Heart right ventricle (tissue), 16 donors: Measurements from ENCODE around the gene HIVEP3. TPM values are rescaled to one million over a fixed set of nuclear protein-coding genes. Genes with fewer than 3 reads are reported as not detected.

ENCODE experiments used
- ATAC-seq, 8 donors: fragments of 200-7000 bp; cut with Tn5 transposase; one replicate each; pipeline ENCODE4 v1.9.1; 2020; ENCODE audit warnings: mild to moderate bottlenecking in 8 of 8, moderate library complexity in 8 of 8, moderate number of reproducible peaks in 1 of 8
- DNase-seq, 2 donors: peaks; one replicate each; pipeline ENCODE4 v3.0.0-alpha.2; 2020
- H3K27ac ChIP-seq, 10 donors: fragments of 200-600 bp; sonication (generic) in 2 of 10; one replicate each; pipeline versions ENCODE4 v1.5.0 to v1.8.0; 2020 to 2022; ENCODE audit warnings: mild to moderate bottlenecking in 3 of 10
- H3K27me3 ChIP-seq, 7 donors: fragments of 200-600 bp; one replicate each; pipeline ENCODE4 v1.8.0; 2021 to 2022; ENCODE audit warnings: mild to moderate bottlenecking in 2 of 7
- H3K36me3 ChIP-seq, 9 donors: fragments of 200-600 bp; sonication (generic) in 1 of 9; one replicate each; pipeline versions ENCODE4 v1.5.0 to v1.8.0; 2020 to 2022; ENCODE audit warnings: mild to moderate bottlenecking in 2 of 9
- H3K4me1 ChIP-seq, 9 donors: fragments of 200-600 bp; sonication (generic) in 1 of 9; one replicate each; pipeline versions ENCODE4 v1.5.0 to v1.8.0; 2020 to 2022; ENCODE audit warnings: mild to moderate bottlenecking in 4 of 9
- H3K4me3 ChIP-seq, 10 donors: fragments of 200-600 bp; sonication (generic) in 2 of 10; one replicate each; pipeline versions ENCODE4 v1.5.0 to v1.8.0; 2020 to 2022; ENCODE audit warnings: mild to moderate bottlenecking in 7 of 10, moderate library complexity in 2 of 10
- H3K9me3 ChIP-seq, 11 donors: fragments of 200-600 bp in 10 of 11; sonication (generic) in 2 of 11; one replicate each; pipeline versions ENCODE4 v1.5.0 to v1.8.0; 2013 to 2022; ENCODE audit warnings: mild to moderate bottlenecking in 2 of 11, control low read depth in 1 of 11, moderate library complexity in 1 of 11
- CTCF ChIP-seq, 9 donors: fragments of 200-600 bp; sonication (generic) in 2 of 9; IDR thresholded peaks; one replicate each; pipeline versions ENCODE4 v1.5.0 to v1.8.0; 2021 to 2022; ENCODE audit warnings: antibody characterized with exemption in 9 of 9, mild to moderate bottlenecking in 5 of 9, moderate library complexity in 1 of 9
- WGBS, 2 donors: extraction: QIAGEN DNeasy Blood & Tissue Kit; methylation state at CpG; one replicate each; pipeline ENCODE4 v1.1.7; 2013; ENCODE audit warnings: inconsistent platforms in 1 of 2; 5-methylcytosine and 5-hydroxymethylcytosine counted together
- intact Hi-C, 10 donors: fragments of 100-400 bp; cut with DNase I; formaldehyde crosslinking; loops; one replicate each; pipeline versions ENCODE4 v1.11.1 to v1.14.2; 2022
- polyA plus RNA-seq, 2 donors: library from polyadenylated mRNA; stranded (reverse); fragments of 200-250 nt; gene quantifications; one replicate each; pipeline ENCODE4 v1.2.3, GENCODE V29; 2013
- total RNA-seq, 10 donors: library from RNA; stranded (reverse); fragmentation: NEBNext Ultra II Directional in 3 of 10; extraction: Animal tissue kit (Norgen Biotek cat#: 25700) in 3 of 10; gene quantifications; one replicate each; pipeline versions ENCODE4 v1.2.1 to v1.2.4, GENCODE V29; 2021 to 2023
- donor health status: Arrhythmogenic right ventricular cardiomyopathy.
- donor health status: ischemic (EF 13 %, LVEDD 7.1; RV severe dilation, severe dysfunction).
- donor health status: healthy with polysubstance abuse.
- donor health status: DM: no; HTN: yes; CAD: no.
- donor health status: DM: no; HTN: no; CAD: no.
- donor health status: ischemic (EF 25% LVEDD 6.9; RV normal size, moderate dysfunction).
- donor health status: ischemic (EF 25% LVEDD 5.7; RV mildly dilated, moderate dysfunction).
- donor health status: healthy.
- donor health status: DM: yes; HTN: yes; CAD: no.
- donor health status: Ischemic cardiomyopathy.
- donor health status: ischemic (EF 35%, LVEDD 5.7; RV mildly dilated, moderate dysfunction).
- donor health status: nonischemic (EF 11% LVEDD 7.7; RV severe dilation, severe dysfunction).
- donor health status: DM: yes; HTN: yes; CAD: no.
- donor health status: PGD.
- donor health status: ischemic (EF 29% LVEDD 5.4; RV normal size, mild dysfunction).
- donor health status: nonischemic (EF 23%, LVEDD 6.1; RV moderate dilation, normal function).

Gene HIVEP3
- total and polyA plus RNA-seq, 12 donors: 2.6 to 7.5 (median 5.2) TPM

GRCh38 chr1:41615316-41615715 is 303.4 kb downstream of the HIVEP3 start:
- DNase-seq (no peak), ATAC-seq (no peak)
- no peaks in the 10 kb centered on the region for H3K27me3 ChIP-seq
- no peaks in the 10 kb centered on the region for H3K9me3 ChIP-seq
- intact Hi-C loops: no loop called here
- no peak overlapping the region for H3K4me3 ChIP-seq
- TF ChIP-seq CTCF (IDR thresholded peaks at IDR 0.05): no peak
- peaks cover 9 to 21% (median 14%) of the 10 kb centered on the region in 9 donors for H3K4me1 ChIP-seq
- H3K36me3 ChIP-seq: no peaks in the 10 kb centered on the region
- H3K27ac ChIP-seq: no peak overlapping the region
- 95 to 96% methylated on average over 8 of the region's 8 CpGs for WGBS, 2 donors

- Histone ChIP-seq H3K27ac (no peak overlapping the region), H3K36me3 (no peaks in the 10 kb centered on the region), H3K9me3 (no peaks in the 10 kb centered on the region), H3K4me3 (no peak overlapping the region), H3K27me3 (no peaks in the 10 kb centered on the region), H3K4me1 (peaks cover 9 to 21% (median 14%) of the 10 kb centered on the region in 9 donors)
- DNase-seq (no peak), ATAC-seq (no peak)
- 87 to 89% methylated on average over 6 of the region's 6 CpGs for WGBS, 2 donors
- no peak for TF ChIP-seq CTCF (IDR thresholded peaks at IDR 0.05)
- intact Hi-C loops: no loop called here
These were observed 303.9 kb downstream of the HIVEP3 start for GRCh38 chr1:41614818-41615217.

- no peaks in the 10 kb centered on the region for H3K27me3 ChIP-seq
- WGBS, 2 donors: 89 to 91% methylated on average over 10 of the region's 10 CpGs
- no peak overlapping the region for H3K27ac ChIP-seq
- H3K9me3 ChIP-seq: no peaks in the 10 kb centered on the region
- H3K4me3 ChIP-seq: no peak overlapping the region
- intact Hi-C loops: no loop called here
- peaks cover 9 to 20% (median 14%) of the 10 kb centered on the region in 9 donors for H3K4me1 ChIP-seq
- H3K36me3 ChIP-seq: no peaks in the 10 kb centered on the region
- TF ChIP-seq CTCF (IDR thresholded peaks at IDR 0.05): no peak
- no peak for DNase-seq
- no peak for ATAC-seq
These were observed 304.8 kb downstream of the HIVEP3 start for GRCh38 chr1:41613689-41614574.

GRCh38 chr1:41612953-41613352 is 305.8 kb downstream of the HIVEP3 start:
- intact Hi-C loops: no loop called here
- Histone ChIP-seq H3K9me3 (no peaks in the 10 kb centered on the region), H3K27ac (no peak overlapping the region), H3K36me3 (no peaks in the 10 kb centered on the region), H3K4me1 (peaks cover 4 to 21% (median 14%) of the 10 kb centered on the region in 9 donors), H3K4me3 (no peak overlapping the region), H3K27me3 (no peaks in the 10 kb centered on the region)
- DNase-seq (no peak), ATAC-seq (peak in 1 of 8 donors; percentile 27)
- 90 to 94% methylated on average over 9 of the region's 9 CpGs for WGBS, 2 donors
- no peak for TF ChIP-seq CTCF (IDR thresholded peaks at IDR 0.05)
